ENCODE data around the gene RBFA.

- no peak for TF ChIP-seq POLR2A (IDR thresholded peaks at IDR 0.05)
- TF ChIP-seq CTCF (IDR thresholded peaks at IDR 0.05): no peak
- no peak for TF ChIP-seq EP300 (IDR thresholded peaks at IDR 0.05)
Measured at GRCh38 chr18:80000877-80001276, 33.4 kb upstream of the RBFA start.

All from stomach (tissue), 4 donors.